ENCODE results near the gene SLC1A3.
"Not testable (repeated sequence)": the region's sequence is repeated elsewhere in the genome, so short reads cannot be mapped to it uniquely, and the experiment has no call there.

The SLC1A3 gene

GRCh38 chr5:36641431-36641830 lies 35.0 kb downstream of the SLC1A3 start:
- no peaks in the 10 kb centered on the region for H3K9me3 ChIP-seq (replicated peaks; ENCODE audit: insufficient read depth, low read length)
- H3K4me2 ChIP-seq (ENCODE audit: low read depth, low read length), result no peak overlapping the region
- H3K9me2 ChIP-seq (replicated peaks; ENCODE audit: insufficient read depth, low read length), result no peaks in the 10 kb centered on the region
- H3K9ac ChIP-seq (ENCODE audit: low read length), result no peak overlapping the region
- no peaks in the 10 kb centered on the region for H3K27me3 ChIP-seq (replicated peaks; ENCODE audit: insufficient read depth, low read length)
- H3K79me2 ChIP-seq (ENCODE audit: low read length), result no peaks in the 10 kb centered on the region
- no peak for DNase-seq
- no peak overlapping the region for H2AFZ ChIP-seq (ENCODE audit: low read length)
- no peaks in the 10 kb centered on the region for H3K4me1 ChIP-seq (ENCODE audit: low read length)
- no peak overlapping the region for H3K27ac ChIP-seq (ENCODE audit: low read length)
- H4K20me1 ChIP-seq (ENCODE audit: insufficient read depth, low read length), result no peaks in the 10 kb centered on the region
- H3F3A ChIP-seq (ENCODE audit: insufficient read depth, low read length), result no peaks in the 10 kb centered on the region
- TF ChIP-seq EZH2phosphoT487 (IDR thresholded peaks at IDR 0.05; ENCODE audit: low read length) (no peak), EZH2 (optimal IDR thresholded peaks at IDR 0.05; ENCODE audit: low read depth, low read length) (no peak), CTCF (IDR thresholded peaks at IDR 0.05; ENCODE audit: low read length) (no peak)
- no peak overlapping the region for H3K4me3 ChIP-seq (ENCODE audit: low read length)
- H3K36me3 ChIP-seq (replicated peaks; ENCODE audit: insufficient read depth, low read length), result no peaks in the 10 kb centered on the region

- Histone ChIP-seq H3K9me3 (replicated peaks; ENCODE audit: insufficient read depth, low read length) (no peaks in the 10 kb centered on the region), H3F3A (ENCODE audit: insufficient read depth, low read length) (no peaks in the 10 kb centered on the region), H3K36me3 (replicated peaks; ENCODE audit: insufficient read depth, low read length) (no peaks in the 10 kb centered on the region), H3K27ac (ENCODE audit: low read length) (no peak overlapping the region), H3K4me1 (ENCODE audit: low read length) (peaks cover 6% of the 10 kb centered on the region), H4K20me1 (ENCODE audit: insufficient read depth, low read length) (no peaks in the 10 kb centered on the region), H3K79me2 (ENCODE audit: low read length) (no peaks in the 10 kb centered on the region), H3K4me3 (ENCODE audit: low read length) (no peak overlapping the region), H3K9ac (ENCODE audit: low read length) (no peak overlapping the region), H3K4me2 (ENCODE audit: low read depth, low read length) (no peak overlapping the region), H3K9me2 (replicated peaks; ENCODE audit: insufficient read depth, low read length) (no peaks in the 10 kb centered on the region), H3K27me3 (replicated peaks; ENCODE audit: insufficient read depth, low read length) (no peaks in the 10 kb centered on the region), H2AFZ (ENCODE audit: low read length) (no peak overlapping the region)
- TF ChIP-seq EZH2 (optimal IDR thresholded peaks at IDR 0.05; ENCODE audit: low read depth, low read length) (no peak), CTCF (IDR thresholded peaks at IDR 0.05; ENCODE audit: low read length) (no peak), EZH2phosphoT487 (IDR thresholded peaks at IDR 0.05; ENCODE audit: low read length) (no peak)
- no peak for DNase-seq
Observed at GRCh38 chr5:36642089-36642488, 35.7 kb downstream of the SLC1A3 start.

GRCh38 chr5:36643162-36643561 lies 36.8 kb downstream of the SLC1A3 start:
- H3K79me2 ChIP-seq (ENCODE audit: low read length), result no peaks in the 10 kb centered on the region
- H3K9ac ChIP-seq (ENCODE audit: low read length), result no peak overlapping the region

GRCh38 chr5:36643841-36644240 lies 37.4 kb downstream of the SLC1A3 start:
- peaks cover 11% of the 10 kb centered on the region for H3K4me1 ChIP-seq (ENCODE audit: low read length)
- not testable (repeated sequence) for H3K27me3 ChIP-seq (replicated peaks; ENCODE audit: insufficient read depth, low read length); H3K4me3 ChIP-seq (ENCODE audit: low read length); H3K9me3 ChIP-seq (replicated peaks; ENCODE audit: insufficient read depth, low read length); H3F3A ChIP-seq (ENCODE audit: insufficient read depth, low read length); H3K4me2 ChIP-seq (ENCODE audit: low read depth, low read length); H4K20me1 ChIP-seq (ENCODE audit: insufficient read depth, low read length); H3K36me3 ChIP-seq (replicated peaks; ENCODE audit: insufficient read depth, low read length); H3K27ac ChIP-seq (ENCODE audit: low read length); H3K79me2 ChIP-seq (ENCODE audit: low read length); DNase-seq; H3K9me2 ChIP-seq (replicated peaks; ENCODE audit: insufficient read depth, low read length); H2AFZ ChIP-seq (ENCODE audit: low read length); H3K9ac ChIP-seq (ENCODE audit: low read length)

More at GRCh38 chr5:36643162-36643561, 36.8 kb downstream of the SLC1A3 start:
- Histone ChIP-seq H3K36me3 (replicated peaks; ENCODE audit: insufficient read depth, low read length) (no peaks in the 10 kb centered on the region), H3K27me3 (replicated peaks; ENCODE audit: insufficient read depth, low read length) (no peaks in the 10 kb centered on the region), H3F3A (ENCODE audit: insufficient read depth, low read length) (no peaks in the 10 kb centered on the region), H3K27ac (ENCODE audit: low read length) (no peak overlapping the region), H3K4me2 (ENCODE audit: low read depth, low read length) (no peak overlapping the region), H3K4me1 (ENCODE audit: low read length) (peaks cover 11% of the 10 kb centered on the region), H2AFZ (ENCODE audit: low read length) (no peak overlapping the region), H4K20me1 (ENCODE audit: insufficient read depth, low read length) (no peaks in the 10 kb centered on the region), H3K9me3 (replicated peaks; ENCODE audit: insufficient read depth, low read length) (no peaks in the 10 kb centered on the region), H3K9me2 (replicated peaks; ENCODE audit: insufficient read depth, low read length) (no peaks in the 10 kb centered on the region), H3K4me3 (ENCODE audit: low read length) (no peak overlapping the region)
- TF ChIP-seq CTCF (IDR thresholded peaks at IDR 0.05; ENCODE audit: low read length) (no peak), EZH2 (optimal IDR thresholded peaks at IDR 0.05; ENCODE audit: low read depth, low read length) (no peak), EZH2phosphoT487 (IDR thresholded peaks at IDR 0.05; ENCODE audit: low read length) (no peak)
- no peak for DNase-seq
